Esophagus muscularis mucosa (tissue), 3 donors: ENCODE measurements around the gene NUP160.

Experiments
- CTCF ChIP-seq, 3 experiments: fragments of 200-600 bp in 2 of 3; fragments of 450-650 bp in 1 of 3; sonication (generic) in 2 of 3; IDR thresholded peaks; one replicate each; pipeline ENCODE4 v1.5.1; 2017 to 2019; ENCODE audit warnings: antibody characterized with exemption in 3 of 3, mild to moderate bottlenecking in 2 of 3, moderate library complexity in 1 of 3
- POLR2A ChIP-seq: fragments of 450-650 bp; IDR thresholded peaks from one replicate; pipeline ENCODE4 v1.6.1; 2017; ENCODE audit warnings: antibody characterized with exemption, moderate library complexity, mild to moderate bottlenecking, low read depth
- POLR2AphosphoS5 ChIP-seq, 2 donors: sonication (generic); formaldehyde crosslinking; IDR thresholded peaks; one replicate each; pipeline ENCODE4 v1.6.1; 2017; ENCODE audit warnings: antibody characterized with exemption in 2 of 2

DNA sequence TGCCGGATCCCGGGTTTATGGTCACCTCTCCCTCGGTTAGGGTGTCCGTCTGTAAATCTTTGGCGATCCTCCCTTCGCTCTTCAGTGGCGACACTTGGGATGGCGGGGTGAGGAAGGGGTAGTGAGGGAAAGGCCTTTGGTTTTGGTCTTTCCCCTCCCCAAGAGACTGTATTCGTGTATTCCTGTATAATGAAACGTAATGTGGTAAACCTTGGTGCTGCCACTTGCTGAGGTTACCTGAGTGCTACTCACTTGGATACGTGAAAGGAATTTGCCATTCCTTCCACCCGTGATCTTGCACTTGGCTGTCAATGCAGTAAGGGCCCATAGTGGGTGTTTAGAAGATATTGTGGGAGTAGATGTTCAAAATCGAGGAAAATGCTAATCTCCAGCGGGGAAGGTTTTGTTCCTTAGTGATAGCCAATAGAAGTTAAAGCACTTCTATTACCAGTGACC, 578 bp upstream of the NUP160 start:
- TF ChIP-seq CTCF (IDR thresholded peaks at IDR 0.05), result peak in 1 of 3 experiments; percentile 11
- TF ChIP-seq POLR2A, result no peak
- TF ChIP-seq POLR2AphosphoS5 (IDR thresholded peaks at IDR 0.05), result no peak
